Tibial artery (tissue), 4 donors: ENCODE measurements around the gene C15orf39.

Experiments used
- DNase-seq, 2 donors: peaks; one replicate each; pipeline ENCODE4 v3.0.0-alpha.2; 2019
- H3K27ac ChIP-seq, 2 donors: fragments of 200-600 bp; sonication (generic) in 1 of 2; 1 replicate in 1 of 2; 2 replicates in 1 of 2; pipeline ENCODE4 v1.5.1; 2018 to 2019; ENCODE audit warnings: mild to moderate bottlenecking in 1 of 2
- H3K27me3 ChIP-seq, 2 donors: fragments of 200-600 bp; sonication (generic) in 1 of 2; one replicate each; pipeline versions ENCODE4 v1.5.1 to v1.6.0; 2016 to 2019
- H3K36me3 ChIP-seq, 3 donors: fragments of 200-600 bp; sonication (generic) in 2 of 3; one replicate each; pipeline ENCODE4 v1.5.1; 2016 to 2019; ENCODE audit warnings: mild to moderate bottlenecking in 2 of 3
- H3K4me1 ChIP-seq, 4 donors: fragments of 200-600 bp; sonication (generic) in 2 of 4; 1 replicate in 3 of 4; 2 replicates in 1 of 4; pipeline ENCODE4 v1.5.1; 2016 to 2019
- H3K4me3 ChIP-seq, 2 donors: fragments of 200-600 bp; sonication (generic) in 1 of 2; 1 replicate in 1 of 2; 2 replicates in 1 of 2; pipeline ENCODE4 v1.5.1; 2018 to 2019; ENCODE audit warnings: mild to moderate bottlenecking in 2 of 2
- H3K9me3 ChIP-seq, 3 donors: fragments of 200-600 bp; sonication (generic) in 1 of 3; one replicate each; pipeline ENCODE4 v1.5.1; 2016 to 2019
- CTCF ChIP-seq, 2 experiments: fragments of 200-600 bp in 1 of 2; fragments of 450-650 bp in 1 of 2; IDR thresholded peaks; one replicate each; pipeline ENCODE4 v1.5.1; 2017 to 2019; ENCODE audit warnings: antibody characterized with exemption in 2 of 2, mild to moderate bottlenecking in 1 of 2, moderate library complexity in 1 of 2
- intact Hi-C: fragments of 100-400 bp; cut with DNase I; formaldehyde crosslinking; loops from one replicate; pipeline ENCODE4 v1.15.0; 2023; ENCODE audit warnings: low total_unique reads

C15orf39 gene

GRCh38 chr15:75181780-75182179 lies 19.9 kb upstream of the C15orf39 start:
- TF ChIP-seq CTCF (IDR thresholded peaks at IDR 0.05), result no peak
- no peaks in the 10 kb centered on the region for H3K9me3 ChIP-seq
- no peak for DNase-seq
- no peaks in the 10 kb centered on the region for H3K36me3 ChIP-seq
- H3K27ac ChIP-seq, result peak overlapping the region in 1 of 2 donors; percentile 6
- no peak overlapping the region for H3K4me3 ChIP-seq
- no peaks in the 10 kb centered on the region for H3K27me3 ChIP-seq
- peaks cover 8 to 50% (median 43%) of the 10 kb centered on the region in 4 donors for H3K4me1 ChIP-seq
- intact Hi-C loops, result no loop called here

DNA sequence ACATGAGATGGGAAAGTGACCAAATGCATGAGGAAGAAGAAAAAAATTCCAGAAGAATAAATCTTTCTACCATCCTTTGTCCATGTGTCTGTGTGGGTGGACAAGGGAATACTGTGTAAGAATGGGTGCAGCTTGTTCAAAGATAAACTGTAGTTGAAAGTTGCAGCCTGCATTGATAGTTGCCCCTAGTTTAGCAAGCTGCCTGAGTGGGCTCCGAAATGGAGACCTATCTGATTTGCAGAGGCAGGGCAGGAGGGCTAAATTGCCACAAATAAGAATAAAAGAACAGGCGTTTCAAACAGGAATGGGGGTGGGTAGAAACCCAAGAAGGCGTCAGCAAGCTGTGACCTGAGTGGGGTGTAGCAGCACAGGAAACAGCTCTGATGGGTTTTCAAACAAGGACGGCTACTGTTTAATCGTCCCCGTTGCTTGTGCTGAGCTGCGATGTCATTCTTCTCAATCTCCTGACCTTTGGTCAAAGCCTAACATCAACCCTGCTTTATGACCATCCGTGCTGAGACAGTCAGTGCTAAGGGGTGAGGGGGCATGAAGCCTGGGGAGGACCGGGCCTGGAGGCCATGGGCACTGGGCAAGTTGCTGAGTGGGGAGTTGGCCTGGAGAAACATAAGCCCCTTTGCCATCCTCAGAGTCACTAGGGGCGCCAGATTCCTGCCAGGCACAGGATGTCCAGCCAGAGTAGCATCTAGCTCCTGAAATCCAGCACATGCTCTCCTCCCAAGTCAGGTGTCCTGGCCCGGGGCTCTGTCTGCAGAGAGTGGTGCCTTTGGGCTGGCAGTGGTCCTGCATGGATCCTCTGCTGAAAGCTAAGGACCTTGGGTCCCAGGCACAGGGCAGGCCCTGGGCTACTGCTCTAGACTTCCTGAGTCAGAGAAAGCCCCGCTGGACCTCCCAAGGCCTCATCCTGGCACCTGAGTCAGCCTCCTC lies 19.2 kb upstream of the C15orf39 start:
- intact Hi-C loops, result no loop called here
- DNase-seq, result no peak
- peaks cover 8 to 44% (median 37%) of the 10 kb centered on the region in 4 donors for H3K4me1 ChIP-seq
- H3K4me3 ChIP-seq, result no peak overlapping the region
- H3K36me3 ChIP-seq, result no peaks in the 10 kb centered on the region
- H3K27me3 ChIP-seq, result no peaks in the 10 kb centered on the region
- TF ChIP-seq CTCF (IDR thresholded peaks at IDR 0.05), result no peak
- no peaks in the 10 kb centered on the region for H3K9me3 ChIP-seq
- H3K27ac ChIP-seq, result peak overlapping the region in 1 of 2 donors; percentile 6

GRCh38 chr15:75185271-75186029 lies 16.2 kb upstream of the C15orf39 start:
- DNase-seq, result no peak
- no peak for TF ChIP-seq CTCF (IDR thresholded peaks at IDR 0.05)
- no peak overlapping the region for H3K4me3 ChIP-seq
- no peaks in the 10 kb centered on the region for H3K9me3 ChIP-seq
- no peak overlapping the region for H3K27ac ChIP-seq
- H3K36me3 ChIP-seq, result no peaks in the 10 kb centered on the region
- intact Hi-C loops, result no loop called here
- no peaks in the 10 kb centered on the region for H3K27me3 ChIP-seq
- peaks cover 0 to 14% (median 7%) of the 10 kb centered on the region in 4 donors for H3K4me1 ChIP-seq

DNA sequence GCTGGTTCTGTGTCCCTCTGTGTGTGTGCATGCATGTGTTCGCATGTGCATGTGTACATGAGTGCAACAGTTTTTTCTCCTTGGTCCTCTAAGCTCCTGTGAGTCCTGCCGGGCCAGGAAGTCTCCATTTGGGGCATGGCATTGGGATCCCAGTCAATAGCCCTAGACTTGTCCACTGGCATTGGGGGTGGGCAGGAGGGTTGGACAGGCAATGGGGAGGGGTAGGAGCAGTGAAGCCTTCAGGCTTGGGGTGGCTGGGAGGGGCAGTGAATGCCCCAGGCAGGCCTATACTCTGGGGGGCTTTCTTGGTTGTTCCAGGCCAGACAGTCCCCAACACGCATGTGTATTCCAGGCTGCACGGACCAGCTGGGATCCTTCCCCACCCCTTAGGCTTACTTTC lies 15.6 kb upstream of the C15orf39 start:
- no peaks in the 10 kb centered on the region for H3K27me3 ChIP-seq
- TF ChIP-seq CTCF (IDR thresholded peaks at IDR 0.05), result no peak
- H3K9me3 ChIP-seq, result no peaks in the 10 kb centered on the region
- no peak overlapping the region for H3K4me3 ChIP-seq
- H3K4me1 ChIP-seq, result peaks cover 0 to 8% (median 3%) of the 10 kb centered on the region in 4 donors
- H3K27ac ChIP-seq, result no peak overlapping the region
- intact Hi-C loops, result no loop called here
- DNase-seq, result no peak
- H3K36me3 ChIP-seq, result no peaks in the 10 kb centered on the region

DNA sequence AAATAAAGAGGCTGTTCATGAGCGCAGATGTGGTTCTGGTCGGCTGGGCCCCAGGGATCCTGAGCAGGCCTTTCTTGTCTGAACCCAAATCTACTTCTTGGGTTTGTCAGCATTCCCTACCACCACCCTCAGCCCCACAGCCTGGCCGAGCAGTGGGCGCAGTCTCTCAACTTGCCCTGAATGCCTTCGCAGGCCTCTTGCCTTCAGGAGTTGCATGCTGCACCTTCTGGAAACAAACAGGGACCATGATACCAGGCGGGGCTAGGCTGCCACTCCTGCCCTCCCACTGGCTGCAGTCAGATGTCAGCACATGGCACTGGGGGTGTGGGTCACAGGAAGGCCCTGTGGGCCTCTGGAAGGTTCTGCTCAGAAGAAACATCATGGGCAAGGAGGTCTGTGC lies 13.2 kb upstream of the C15orf39 start:
- Histone ChIP-seq H3K9me3 (no peaks in the 10 kb centered on the region), H3K27me3 (no peaks in the 10 kb centered on the region), H3K27ac (no peak overlapping the region), H3K4me3 (no peak overlapping the region), H3K36me3 (no peaks in the 10 kb centered on the region), H3K4me1 (peaks cover 0 to 4% (median 0%) of the 10 kb centered on the region in 4 donors)
- no peak for TF ChIP-seq CTCF (IDR thresholded peaks at IDR 0.05)
- intact Hi-C loops, result no loop called here
- DNase-seq, result no peak
